Superior temporal gyrus (tissue), 1 donor: Measurements from ENCODE around the gene CHD1.

ENCODE experiments used
- DNase-seq: peaks from one replicate; pipeline ENCODE4 v3.0.0-alpha.2; 2016; ENCODE audit errors: extremely low spot score

Gene CHD1

DNA sequence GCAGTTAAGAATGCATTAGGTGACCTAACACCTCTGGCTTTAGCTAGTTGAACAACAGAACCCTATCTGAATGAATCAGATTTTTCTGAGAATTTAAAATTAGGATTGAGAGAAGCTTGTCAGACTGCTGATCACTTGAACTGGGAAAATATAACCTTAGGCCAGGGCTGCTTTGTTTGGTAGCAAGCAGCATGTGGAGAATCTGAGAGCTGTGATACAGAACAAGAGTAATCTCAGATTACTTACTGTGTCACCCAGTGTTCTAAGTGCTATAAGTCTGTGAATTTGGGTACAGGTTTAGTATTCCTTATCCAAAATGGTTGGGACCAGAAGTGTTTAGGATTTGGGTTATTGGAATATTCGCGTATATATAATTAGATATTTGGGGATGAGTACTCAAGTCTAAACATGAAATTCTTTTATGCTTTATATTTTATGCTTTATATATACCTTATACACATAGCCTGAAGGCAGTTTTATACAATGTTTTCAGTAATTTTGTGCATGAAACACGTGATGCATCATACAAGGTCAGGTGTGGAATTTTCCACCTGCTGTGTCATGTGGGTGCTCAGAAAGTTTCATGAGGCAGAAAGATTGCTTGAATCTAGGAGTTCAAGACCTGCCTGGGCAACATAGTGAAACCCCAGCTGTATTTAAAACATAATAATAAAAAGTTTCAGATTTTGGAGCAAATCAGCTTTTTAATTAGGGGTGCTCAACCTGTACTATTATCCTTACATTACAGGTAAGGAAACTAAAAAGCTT, 8.3 kb upstream of the CHD1 start:
- DNase-seq, result no peak

DNA sequence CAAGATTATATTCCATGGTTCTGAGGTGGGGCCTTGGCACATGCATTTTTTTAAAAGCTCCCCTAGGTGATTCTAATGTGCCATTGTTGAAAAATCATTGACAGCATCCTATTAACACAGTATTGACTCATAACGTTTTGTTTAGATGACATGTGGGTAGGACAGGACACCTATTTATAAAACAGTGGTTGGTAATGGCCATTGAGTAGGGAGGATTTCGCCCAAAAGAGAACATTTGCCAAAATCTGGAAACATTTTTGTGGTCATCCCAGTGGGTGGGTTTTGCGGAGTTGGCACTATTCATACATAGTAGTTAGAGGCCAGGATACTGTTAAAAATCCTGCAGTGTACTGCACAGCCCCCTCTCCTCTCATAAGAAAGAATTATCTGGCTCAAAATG, 6.4 kb upstream of the CHD1 start:
- DNase-seq, result no peak

DNA sequence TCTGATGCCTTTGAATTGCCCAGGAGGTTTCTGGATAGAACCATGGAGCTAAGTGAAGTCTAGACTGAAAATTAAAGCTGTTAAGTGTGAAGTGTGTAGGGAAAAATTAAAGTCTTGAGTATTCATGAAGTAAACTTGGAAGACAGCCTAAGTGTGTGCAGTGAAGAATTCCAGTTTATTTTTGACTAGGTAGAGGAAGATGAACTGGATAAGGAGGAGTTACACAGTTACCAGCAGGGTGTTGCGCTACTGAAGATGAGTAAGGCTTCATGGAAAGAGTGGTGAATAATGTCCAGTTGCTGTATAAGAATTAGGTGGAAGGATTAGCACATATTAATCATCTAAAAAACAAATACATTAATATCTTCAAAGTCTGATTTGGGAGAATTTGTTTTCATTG, 5.7 kb upstream of the CHD1 start:
- DNase-seq, result no peak

DNA sequence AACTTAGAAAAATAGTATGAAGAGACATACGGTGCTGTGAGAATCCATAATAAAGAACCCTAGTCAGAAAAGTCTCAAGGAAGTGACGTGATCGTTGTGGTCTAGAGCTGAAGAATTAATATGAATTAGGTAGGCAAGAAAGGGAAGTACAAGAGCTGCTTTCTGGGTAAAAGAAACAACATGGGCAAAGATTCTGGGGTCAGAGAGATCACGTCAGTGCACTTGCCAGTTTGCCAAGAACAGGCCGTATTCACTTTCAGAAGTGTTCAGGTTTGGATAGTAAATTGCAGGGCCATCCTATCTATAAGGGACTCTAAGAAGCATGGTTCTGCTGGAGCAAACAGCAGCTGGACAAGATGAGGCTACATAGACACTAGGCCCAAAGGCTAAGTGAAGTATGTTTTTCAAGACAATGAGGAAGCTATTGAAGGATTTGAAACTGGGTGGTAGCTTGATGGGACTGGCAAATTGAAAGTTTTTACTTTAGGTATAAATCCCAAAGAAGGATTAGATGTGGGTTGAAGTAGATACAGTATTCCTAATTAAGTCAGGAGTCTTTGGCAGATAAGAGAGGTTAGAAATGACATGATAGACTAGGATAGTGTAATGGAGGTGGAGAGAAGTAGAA, 4.8 kb upstream of the CHD1 start:
- no peak for DNase-seq

DNA sequence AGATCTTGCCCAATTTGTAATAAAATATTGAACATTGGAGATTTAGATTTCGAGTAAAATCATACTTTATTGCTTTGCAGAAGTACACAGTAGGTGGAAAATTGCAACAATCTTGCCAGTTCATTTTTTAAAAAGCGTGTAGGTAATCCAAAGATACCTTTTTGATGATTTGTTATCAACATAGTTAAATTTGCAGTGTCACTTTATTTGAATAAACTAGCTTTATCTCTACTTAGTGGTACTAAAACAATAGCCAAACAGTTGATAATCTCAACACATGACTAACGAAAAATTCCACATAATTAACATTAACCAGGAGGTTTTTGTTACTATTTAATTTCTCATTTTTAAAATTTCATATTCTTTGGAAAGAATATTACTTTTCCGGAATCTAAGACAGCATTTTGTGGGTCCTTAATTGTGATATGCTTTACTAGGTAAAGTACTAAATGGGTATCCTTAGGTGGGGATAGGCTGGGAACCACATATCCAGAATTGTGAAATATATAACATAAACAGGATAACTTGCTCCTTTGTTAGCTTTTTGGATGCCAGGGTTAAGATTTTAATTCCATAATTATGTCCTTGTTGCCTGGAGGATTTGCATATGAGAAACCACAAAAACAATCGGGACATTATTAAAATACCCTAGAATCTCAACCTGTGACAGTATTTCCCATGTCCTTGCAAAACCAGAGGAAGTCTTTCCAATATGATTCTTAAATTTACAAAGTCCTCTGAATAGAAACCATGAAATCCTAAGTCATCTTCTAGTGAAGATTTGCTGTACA, 2.4 kb upstream of the CHD1 start:
- no peak for DNase-seq

DNA sequence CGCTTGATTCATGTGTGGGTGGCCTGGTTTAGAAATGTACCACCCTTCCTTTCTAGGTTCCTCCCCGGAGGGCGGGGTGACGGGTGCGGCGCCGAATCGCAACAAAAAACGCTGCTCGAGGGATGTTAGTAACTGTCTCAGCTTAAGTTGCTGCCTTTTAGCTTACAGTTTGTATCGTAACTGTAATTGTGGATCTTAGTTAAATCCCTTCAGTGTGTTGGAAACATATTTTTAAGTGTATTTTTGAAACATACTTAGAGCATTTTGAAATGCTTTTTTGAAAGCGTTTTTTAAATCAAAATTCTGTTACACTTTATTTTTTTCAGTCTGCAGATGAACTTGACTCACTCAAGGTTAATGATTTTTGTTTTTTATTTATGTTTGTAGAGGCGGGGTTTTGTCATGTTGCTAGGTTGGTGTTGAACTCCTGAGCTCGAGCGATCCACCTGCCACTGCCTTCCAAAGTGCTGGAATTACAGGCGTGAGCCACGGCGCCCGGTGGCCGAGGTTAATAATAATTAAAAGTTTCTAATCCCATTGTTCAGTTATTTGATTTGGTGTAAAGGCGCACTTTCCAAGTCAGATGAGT, 997 bp upstream of the CHD1 start:
- DNase-seq, result no peak

DNA sequence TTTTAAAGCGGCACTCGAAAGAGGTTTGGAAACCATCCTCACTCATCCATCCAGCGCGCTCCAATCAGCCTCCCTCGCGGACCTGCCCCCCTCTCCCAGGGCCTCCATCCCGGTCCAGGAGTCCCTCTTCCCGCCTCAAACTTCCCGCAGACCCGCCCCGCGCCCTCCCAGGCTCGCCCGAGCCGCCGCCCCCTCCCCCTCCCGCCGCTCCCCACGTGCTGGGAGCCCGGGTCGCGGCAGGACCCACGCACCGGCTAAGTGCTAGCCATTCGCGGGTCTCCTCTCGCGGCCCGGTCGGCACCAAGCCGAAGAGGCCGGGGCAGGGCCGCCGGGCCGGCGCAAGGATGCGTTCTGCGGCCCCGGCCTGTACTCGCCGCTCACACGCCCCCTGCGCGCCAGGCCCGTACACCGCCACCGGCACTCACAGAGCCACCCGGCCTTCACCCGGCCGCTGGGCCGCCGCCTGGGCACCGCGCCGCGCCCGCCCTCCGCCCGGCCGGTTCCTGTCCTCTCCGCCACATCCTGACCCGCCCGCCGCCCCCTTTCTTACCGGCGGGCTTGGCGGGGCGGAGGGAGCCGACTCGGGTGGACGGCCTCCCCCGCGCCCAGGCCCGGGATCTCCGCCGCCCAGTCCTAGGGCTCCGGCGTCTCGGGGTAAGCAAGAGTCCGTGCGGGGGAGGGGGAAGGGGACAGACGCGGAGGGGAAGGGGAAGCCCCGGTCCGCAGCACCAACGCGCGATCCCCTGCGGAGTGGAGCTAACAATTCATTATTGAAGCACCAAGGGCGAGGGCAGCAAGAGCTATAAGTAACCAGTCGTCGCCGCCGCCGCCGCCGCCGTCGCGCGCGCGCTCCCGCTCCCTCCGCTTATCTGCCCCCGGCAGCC, 576 bp downstream of the CHD1 start:
- no peak for DNase-seq

DNA sequence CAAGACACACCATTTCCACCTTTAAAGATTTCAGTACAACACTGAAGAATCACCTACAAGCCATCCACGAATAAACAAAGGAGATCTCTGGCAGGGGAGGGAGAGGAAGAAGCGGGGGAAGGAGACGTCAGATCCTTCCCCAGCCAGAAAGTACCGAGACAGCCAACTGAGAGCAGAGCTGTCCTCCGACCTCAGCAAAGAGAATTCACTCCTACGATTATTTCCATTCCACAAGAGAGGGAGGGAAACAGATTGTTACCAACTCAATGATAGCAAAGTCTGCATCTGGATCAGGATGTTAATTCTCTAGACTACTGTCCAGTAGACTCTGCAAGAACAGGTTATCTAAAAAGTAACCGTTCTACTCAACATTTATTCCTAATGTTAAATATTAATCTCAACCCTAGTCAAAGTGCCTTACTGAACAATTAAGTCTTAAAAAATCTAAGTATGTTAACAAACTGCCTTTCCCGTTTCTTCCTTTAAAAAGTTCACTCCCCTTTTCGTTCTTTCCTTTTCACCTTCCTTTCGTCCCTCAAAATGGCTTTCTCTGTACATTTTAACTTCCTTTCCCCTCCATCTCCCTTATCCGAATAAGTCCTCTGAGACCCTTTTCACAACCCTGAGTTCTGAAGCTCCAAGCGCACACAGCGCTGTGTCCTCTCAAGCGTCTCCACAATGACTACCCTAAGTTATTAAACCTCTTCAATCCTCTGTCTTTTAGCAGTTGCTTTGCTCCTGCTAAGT, 1.4 kb downstream of the CHD1 start:
- peak; percentile 45 for DNase-seq

DNA sequence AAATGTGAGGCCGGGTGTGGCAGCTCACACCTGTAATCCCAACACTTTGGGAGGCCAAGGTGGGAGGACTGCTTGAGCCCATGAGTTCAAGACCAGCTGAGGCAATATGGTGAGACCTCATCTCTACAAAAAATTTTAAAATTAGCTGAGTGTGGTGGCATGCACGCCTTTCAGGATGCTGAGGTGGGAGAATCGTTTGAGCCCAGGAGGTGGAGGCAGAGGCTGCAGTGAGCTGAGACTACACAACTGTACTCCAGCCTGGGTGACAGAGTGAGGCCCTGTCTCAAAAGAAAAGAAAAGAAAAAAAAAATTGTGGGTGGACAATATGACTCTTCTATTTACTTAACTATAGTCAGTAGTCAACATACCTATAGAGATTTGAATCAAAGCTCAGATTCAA, 4.8 kb downstream of the CHD1 start:
- DNase-seq, result no peak

DNA sequence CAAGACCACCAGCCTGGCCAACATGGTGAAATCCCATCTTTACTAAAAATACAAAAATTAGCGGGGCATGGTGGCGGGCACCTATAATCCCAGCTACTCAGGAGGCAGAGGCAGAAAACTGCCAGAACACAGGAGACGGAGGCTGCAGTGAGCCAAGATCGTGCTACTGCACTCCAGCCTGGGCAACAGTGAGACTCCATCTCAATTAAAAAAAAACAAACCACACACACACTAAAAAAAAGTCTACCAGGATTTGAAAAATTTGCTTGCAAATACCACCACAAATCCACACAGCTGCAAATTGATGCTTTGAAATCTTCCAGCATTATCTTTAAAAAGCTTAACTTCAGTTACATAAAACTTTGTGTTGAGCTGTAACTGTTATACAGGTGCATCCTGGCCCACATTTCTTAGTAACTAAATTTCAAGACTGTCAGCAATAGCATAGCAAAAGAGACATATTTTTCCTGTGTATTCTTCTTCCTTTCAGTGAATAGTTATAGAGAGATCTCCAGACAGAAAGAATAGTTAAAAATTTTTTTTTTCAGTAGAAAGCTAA, 6.8 kb downstream of the CHD1 start:
- DNase-seq, result no peak

DNA sequence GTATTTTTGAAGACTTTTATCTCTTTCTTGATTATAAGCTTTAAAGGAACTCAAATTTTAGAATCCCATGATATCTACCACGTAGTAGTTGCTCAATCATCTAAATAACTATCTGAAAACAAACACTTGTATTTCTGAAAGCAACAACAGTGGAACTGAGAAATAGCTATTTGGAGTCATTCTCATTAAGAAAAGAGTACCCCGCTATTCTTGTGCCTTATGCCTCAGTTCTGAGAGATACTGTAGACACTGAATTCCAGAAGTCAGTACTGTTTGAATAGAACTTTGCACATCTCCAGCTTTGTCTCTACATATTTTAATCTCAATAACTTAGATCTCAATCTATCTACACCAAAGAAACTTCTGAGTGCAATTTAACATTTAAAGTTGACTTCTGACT, 11.4 kb downstream of the CHD1 start:
- DNase-seq, result no peak

DNA sequence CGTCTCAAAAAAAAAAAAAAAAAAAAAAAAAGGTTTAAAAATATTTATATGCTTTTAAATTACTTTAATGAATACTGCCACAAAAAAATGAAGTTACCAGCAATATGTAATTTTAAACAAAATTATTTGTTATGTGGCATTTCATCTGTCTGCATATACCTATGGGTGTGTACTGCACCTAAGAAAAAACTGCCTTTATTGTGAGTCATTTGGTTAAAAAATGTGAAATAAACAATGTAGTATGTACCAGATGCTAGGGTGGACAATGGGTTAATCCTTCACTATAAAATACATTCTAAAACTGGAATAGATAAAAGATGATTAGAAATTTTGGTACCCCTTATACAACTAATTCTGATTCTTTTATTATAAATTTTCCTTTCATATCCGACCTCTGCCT, 12.3 kb downstream of the CHD1 start:
- DNase-seq, result no peak

DNA sequence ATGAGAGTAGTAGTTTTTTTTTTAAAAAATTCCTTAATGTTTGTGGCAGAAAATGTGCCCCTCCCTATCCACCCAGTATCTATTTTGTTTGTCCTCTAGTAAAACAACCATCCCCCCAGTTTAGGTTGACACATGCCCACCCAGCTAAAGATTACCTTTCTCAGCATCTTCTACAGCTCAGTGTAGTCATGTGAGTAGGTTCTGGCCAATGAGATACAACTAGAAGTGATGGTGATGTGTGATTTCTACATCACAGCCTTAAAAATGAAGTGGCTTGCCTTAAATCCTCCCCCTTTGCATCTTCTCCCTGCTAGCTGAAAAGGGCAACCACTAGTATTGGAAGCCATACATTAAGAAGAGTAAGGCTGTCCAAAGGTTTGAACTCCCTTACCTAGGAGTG, 14.9 kb downstream of the CHD1 start:
- no peak for DNase-seq

DNA sequence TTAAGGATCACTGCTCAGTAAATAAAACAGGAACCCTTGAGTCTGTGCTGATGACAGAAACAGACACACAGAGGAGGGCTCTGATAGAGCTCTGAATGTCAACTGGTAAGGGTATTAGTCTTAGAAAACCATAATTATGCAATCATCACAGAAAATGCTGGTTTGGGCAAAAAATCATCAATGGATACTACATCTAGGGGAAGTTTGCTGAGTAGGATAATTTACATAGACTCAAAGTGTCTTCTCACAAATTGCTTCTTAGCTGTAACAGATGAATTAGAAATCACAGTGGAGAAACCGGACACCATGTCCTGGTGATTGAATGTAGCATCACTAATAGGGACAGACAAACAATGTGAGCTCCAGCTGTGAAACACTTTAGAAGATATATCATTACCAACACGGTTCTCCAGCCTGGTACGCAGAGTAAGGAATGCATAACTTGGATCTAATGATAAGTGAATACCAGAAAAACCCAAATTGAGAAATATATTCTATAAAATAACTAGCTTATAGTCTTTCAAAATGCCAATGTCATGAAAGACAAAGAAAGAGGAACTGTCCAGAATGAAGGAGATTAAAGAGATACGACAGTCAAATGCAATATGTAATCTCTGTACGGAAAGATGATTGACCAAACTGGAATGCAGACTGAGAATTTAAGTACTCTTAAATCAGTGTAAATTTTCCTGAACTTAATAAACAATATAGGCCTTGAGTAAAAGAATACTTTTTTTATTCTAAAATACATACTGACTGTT, 17.3 kb downstream of the CHD1 start:
- no peak for DNase-seq

DNA sequence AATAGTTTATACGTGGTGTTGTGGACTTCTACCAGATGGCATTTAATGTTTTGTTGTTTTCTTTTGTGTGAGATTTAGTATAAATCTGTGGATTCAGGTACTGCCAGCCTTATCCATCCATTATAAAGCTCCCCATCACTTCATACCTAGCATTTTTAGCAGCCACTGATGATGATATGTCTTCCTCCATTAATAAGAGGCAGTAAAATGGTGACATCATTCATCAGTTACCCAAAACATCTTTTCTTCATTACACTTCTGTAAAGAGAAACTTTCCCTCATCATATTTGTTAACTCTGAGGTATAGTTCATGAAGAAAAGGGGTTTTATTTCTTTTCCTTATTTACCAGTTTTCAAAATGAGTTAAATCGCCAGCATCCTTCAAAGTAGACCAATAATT, 19.4 kb downstream of the CHD1 start:
- DNase-seq, result no peak

DNA sequence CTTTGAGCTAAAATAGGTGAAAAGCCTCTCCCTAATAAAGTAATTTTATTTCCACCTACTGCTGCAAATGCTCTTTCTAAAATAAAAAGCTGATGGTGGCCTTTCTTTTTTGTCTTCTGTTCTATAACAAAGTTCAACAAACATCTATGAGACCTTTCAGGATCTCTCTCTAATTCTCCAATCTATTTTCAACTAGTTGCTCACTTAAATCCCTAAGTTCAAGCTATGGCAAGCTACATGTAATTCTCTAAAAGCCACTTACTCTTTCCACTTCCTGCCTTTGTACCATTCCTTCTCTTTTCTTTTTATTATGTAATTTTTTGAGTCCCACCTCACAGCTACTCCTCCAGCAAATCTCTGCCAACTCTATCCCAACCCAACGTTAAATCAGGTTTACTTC, 20.9 kb downstream of the CHD1 start:
- DNase-seq, result no peak

DNA sequence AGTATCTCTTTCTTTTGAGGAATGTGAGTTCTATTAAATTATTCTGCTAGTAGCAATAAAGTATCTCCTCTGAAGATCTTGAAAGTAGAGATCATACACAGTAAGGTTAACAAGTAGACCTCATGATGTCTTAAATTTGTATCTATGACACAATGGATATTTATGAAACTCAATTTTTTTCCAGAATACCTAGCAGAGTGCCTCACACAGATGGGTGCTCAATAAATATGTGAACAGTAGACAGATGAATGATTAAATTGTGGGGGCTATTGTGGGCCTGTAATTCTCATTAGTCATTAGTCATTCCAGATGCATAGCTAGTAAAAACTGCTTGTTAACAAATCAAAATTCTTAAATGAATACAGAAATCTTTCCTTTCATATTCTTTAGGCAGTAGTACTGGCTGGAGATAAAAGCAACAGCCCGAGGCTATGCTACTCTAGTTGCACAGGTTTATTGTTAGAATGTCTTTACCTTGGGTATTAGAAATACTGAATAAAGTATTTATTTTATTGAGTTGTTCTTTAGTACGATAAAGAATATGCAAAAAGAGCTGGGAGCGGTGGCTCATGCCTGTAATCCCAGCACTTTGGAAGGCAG, 22.0 kb downstream of the CHD1 start:
- DNase-seq, result no peak

DNA sequence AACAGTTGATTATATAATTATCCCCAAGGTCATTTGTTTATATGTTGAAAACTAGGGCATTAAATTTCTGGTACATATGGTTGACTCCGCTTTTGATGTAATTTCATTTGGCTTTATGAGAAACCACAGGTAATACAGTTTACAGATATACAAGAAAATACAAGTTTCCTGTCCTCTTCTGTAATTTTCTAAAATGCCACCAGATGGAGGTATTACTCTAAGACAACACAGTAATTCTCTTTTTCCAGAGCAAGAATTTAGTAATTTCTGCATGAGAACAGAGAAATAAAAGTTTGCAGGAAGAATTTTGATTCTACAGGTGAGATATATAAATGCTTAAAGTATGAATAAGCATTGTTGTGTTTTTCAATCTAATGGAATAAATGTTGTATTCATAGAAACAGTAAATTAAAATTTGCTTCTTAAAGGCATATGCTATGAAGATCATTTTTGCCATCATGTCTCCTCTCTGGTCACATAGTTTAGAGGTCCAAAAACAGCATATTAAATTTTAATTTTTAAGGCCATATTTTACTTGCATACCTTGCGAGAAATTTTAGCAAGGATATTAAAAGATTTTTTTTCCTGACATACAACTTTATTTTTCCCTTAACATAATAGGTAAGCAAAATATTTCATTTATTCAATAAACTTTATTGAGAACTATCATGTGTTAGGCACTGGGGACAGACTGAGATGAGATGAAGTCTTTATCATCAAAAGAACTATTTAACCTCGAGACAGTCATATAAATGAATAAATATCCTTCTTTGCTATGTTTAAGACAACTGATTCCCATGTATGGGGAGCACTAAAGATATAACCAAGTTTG, 22.7 kb downstream of the CHD1 start:
- DNase-seq, result peak; percentile 84
